ENCODE measurements around the gene EME1.

Gene EME1

GRCh38 chr17:50386510-50386909 lies 13.5 kb downstream of the EME1 start:
- no peak for TF ChIP-seq CTCF (IDR thresholded peaks at IDR 0.05; ENCODE audit: low read depth, low read length)
- DNase-seq (ENCODE audit: extremely low read depth, low read depth): no peak

- TF ChIP-seq CTCF (IDR thresholded peaks at IDR 0.05; ENCODE audit: low read depth, low read length): no peak
- no peak for DNase-seq (ENCODE audit: extremely low read depth, low read depth)
Observed at GRCh38 chr17:50388728-50389127, 15.7 kb downstream of the EME1 start.

GRCh38 chr17:50389534-50389933 lies 16.5 kb downstream of the EME1 start:
- no peak for TF ChIP-seq CTCF (IDR thresholded peaks at IDR 0.05; ENCODE audit: low read depth, low read length)

GRCh38 chr17:50392621-50393020 lies 19.6 kb downstream of the EME1 start:
- TF ChIP-seq CTCF (IDR thresholded peaks at IDR 0.05; ENCODE audit: low read depth, low read length): no peak

More at GRCh38 chr17:50389534-50389933, 16.5 kb downstream of the EME1 start:
- no peak for DNase-seq (ENCODE audit: extremely low read depth, low read depth)

GRCh38 chr17:50393700-50394099 lies 20.7 kb downstream of the EME1 start:
- no peak for DNase-seq (ENCODE audit: extremely low read depth, low read depth)

More at GRCh38 chr17:50392621-50393020, 19.6 kb downstream of the EME1 start:
- DNase-seq (ENCODE audit: extremely low read depth, low read depth): no peak

GRCh38 chr17:50394711-50395110 lies 21.7 kb downstream of the EME1 start:
- no peak for DNase-seq (ENCODE audit: extremely low read depth, low read depth)
- TF ChIP-seq CTCF (IDR thresholded peaks at IDR 0.05; ENCODE audit: low read depth, low read length): no peak

More at GRCh38 chr17:50393700-50394099, 20.7 kb downstream of the EME1 start:
- no peak for TF ChIP-seq CTCF (IDR thresholded peaks at IDR 0.05; ENCODE audit: low read depth, low read length)

- peak; percentile 35 for DNase-seq (ENCODE audit: extremely low read depth, low read depth)
- TF ChIP-seq CTCF (IDR thresholded peaks at IDR 0.05; ENCODE audit: low read depth, low read length): no peak
Observed at GRCh38 chr17:50396261-50397110, 23.5 kb downstream of the EME1 start.

All from AG09319 (cell line).